T-cell (primary cell): ENCODE measurements around the gene MYOM1. TPM values are rescaled to one million over a fixed set of nuclear protein-coding genes. Genes with fewer than 3 reads are reported as not detected.

Experiments
- ATAC-seq, 4 experiments: fragments of 200-7000 bp in 3 of 4; fragments of 150-1000 bp in 1 of 4; cut with Tn5 transposase; replicated peaks in 1 of 4; 1 replicate in 3 of 4; 2 replicates in 1 of 4; pipeline ENCODE4 v1.10.0; 2021; ENCODE audit warnings: moderate library complexity in 3 of 4, mild to moderate bottlenecking in 2 of 4, moderate number of reproducible peaks in 1 of 4
- CTCF ChIA-PET, 2 donors: fragments of 300-600 bp; sonication (Branson Sonifier 250); formaldehyde crosslinking; loops; one replicate each; lab custom pipeline; 2022; ENCODE audit warnings: antibody characterized with exemption in 2 of 2; lab: Charles Lee
- POLR2A ChIA-PET, 2 donors: fragments of 300-600 bp; sonication (Branson Sonifier 250); formaldehyde crosslinking; loops; one replicate each; lab custom pipeline; 2022; ENCODE audit warnings: antibody characterized with exemption in 2 of 2; lab: Charles Lee
- DNase-seq, 35 experiments: peaks; one replicate each; pipeline versions ENCODE4 v3.0.0 to v3.0.0-alpha.2; 2013 to 2023
- H3K27ac ChIP-seq: one replicate; pipeline ENCODE4 v1.5.1; 2013; ENCODE audit warnings: low read length
- H3K27me3 ChIP-seq, 2 experiments: replicated peaks in 1 of 2; 1 replicate in 1 of 2; 2 replicates in 1 of 2; pipeline versions ENCODE4 v1.6.1 to v1.7.0; 2013; ENCODE audit warnings: low read length in 1 of 2, mixed read lengths in 1 of 2; ENCODE audit not compliant: control insufficient read depth in 2 of 2, insufficient read depth in 2 of 2; ENCODE audit errors: extremely low read depth in 1 of 2
- H3K36me3 ChIP-seq, 2 donors: 1 replicate in 1 of 2; 2 replicates in 1 of 2; pipeline versions ENCODE4 v1.6.1 to v1.7.0; 2013; ENCODE audit warnings: low read length in 1 of 2; ENCODE audit not compliant: control insufficient read depth in 2 of 2, insufficient read depth in 1 of 2; ENCODE audit errors: extremely low read depth in 1 of 2
- H3K4me1 ChIP-seq, 2 experiments: 1 replicate in 1 of 2; 2 replicates in 1 of 2; pipeline versions ENCODE4 v1.6.1 to v1.7.0; 2013; ENCODE audit warnings: low read length in 2 of 2, mixed read lengths in 1 of 2; ENCODE audit not compliant: insufficient read depth in 2 of 2, control insufficient read depth in 1 of 2; ENCODE audit errors: extremely low read depth in 1 of 2
- H3K4me3 ChIP-seq, 2 donors: 1 replicate in 1 of 2; 2 replicates in 1 of 2; pipeline versions ENCODE4 v1.5.1 to v1.7.0; 2013; ENCODE audit warnings: mild to moderate bottlenecking in 2 of 2, low read length in 1 of 2, moderate library complexity in 1 of 2; ENCODE audit not compliant: control insufficient read depth in 1 of 2; ENCODE audit errors: extremely low read depth in 1 of 2
- H3K9me3 ChIP-seq: 2 replicates; pipeline ENCODE4 v1.7.0; 2013
- H3K27ac Mint-ChIP-seq, 2 donors: one replicate each; pipeline ENCODE4 v1.8.0; 2020 to 2021; ENCODE audit warnings: mild to moderate bottlenecking in 2 of 2, mixed read lengths in 2 of 2
- H3K27me3 Mint-ChIP-seq, 2 donors: one replicate each; pipeline ENCODE4 v1.8.0; 2021 to 2022; ENCODE audit warnings: mixed read lengths in 2 of 2
- H3K36me3 Mint-ChIP-seq: one replicate; pipeline ENCODE4 v1.8.0; 2021; ENCODE audit warnings: mixed read lengths
- H3K4me1 Mint-ChIP-seq, 3 donors: one replicate each; pipeline ENCODE4 v1.8.0; 2020 to 2022; ENCODE audit warnings: mixed read lengths in 3 of 3, mild to moderate bottlenecking in 1 of 3
- H3K4me3 Mint-ChIP-seq, 3 donors: one replicate each; pipeline ENCODE4 v1.8.0; 2020 to 2022; ENCODE audit warnings: mild to moderate bottlenecking in 3 of 3, mixed read lengths in 3 of 3, moderate library complexity in 3 of 3
- H3K9me3 Mint-ChIP-seq, 3 donors: one replicate each; pipeline ENCODE4 v1.8.0; 2020 to 2022; ENCODE audit warnings: mixed read lengths in 3 of 3
- WGBS: methylation state at CpG from one replicate; pipeline ENCODE4 v1.1.5; 2013; ENCODE audit warnings: missing lambda C conversion rate; ENCODE audit not compliant: insufficient coverage; 5-methylcytosine and 5-hydroxymethylcytosine counted together
- total RNA-seq, 35 experiments: library from RNA in 6 of 35; stranded (reverse) in 6 of 35; fragments of 120-200 nt in 1 of 35; gene quantifications; one replicate each; pipeline versions ENCODE4 v1.2.1 to v1.2.4 and lab custom pipeline; 2013 to 2026

Gene MYOM1
- total RNA-seq, 5 donors from 2014 or later (not counting 1 experiment from before 2014, with no cell fraction given), result 0.98 to 7.0 (median 1.9) TPM

DNA sequence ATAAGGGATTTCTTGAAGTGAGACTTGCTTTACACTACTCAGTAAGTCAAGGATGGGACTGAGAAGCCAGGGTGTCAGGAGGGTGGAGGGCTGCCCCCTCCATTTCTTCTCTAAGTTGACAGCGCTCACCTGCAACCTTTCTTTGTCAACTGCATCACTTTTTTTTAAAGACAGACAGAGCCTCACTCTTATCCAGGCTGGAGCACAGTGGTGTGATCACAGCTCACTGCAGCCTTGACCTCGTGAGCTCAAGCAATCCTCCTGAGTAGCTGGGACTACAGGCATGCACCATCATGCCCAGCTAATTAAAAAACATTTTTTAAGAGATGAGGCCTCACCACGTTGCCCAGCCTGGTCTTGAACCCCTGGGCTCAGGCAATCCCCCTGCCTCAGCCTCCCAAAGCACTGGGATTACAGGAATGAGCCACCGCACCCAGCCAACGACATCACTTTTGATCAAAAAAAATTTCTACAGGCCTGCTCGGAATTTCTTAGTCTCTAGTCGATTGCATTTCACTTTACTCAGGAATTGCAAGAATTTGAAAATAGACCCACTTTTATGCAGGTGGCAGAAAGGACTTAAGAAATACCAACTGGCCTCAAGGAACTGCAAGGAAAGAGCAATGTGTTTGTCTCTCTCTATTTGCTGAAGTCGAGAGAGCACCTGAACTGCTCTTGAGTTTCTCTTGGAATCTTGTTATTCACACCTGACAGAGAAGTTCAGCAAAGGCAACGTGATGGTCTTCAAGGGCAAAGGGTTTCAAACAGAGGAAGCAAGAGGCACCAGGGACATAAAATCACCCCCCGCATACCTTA, 101.4 kb downstream of the MYOM1 start:
- Mint-ChIP-seq H3K4me3 (no peak overlapping the region), H3K27ac (no peak overlapping the region), H3K36me3 (peaks cover 10% of the 10 kb centered on the region), H3K27me3 (no peaks in the 10 kb centered on the region), H3K9me3 (no peaks in the 10 kb centered on the region), H3K4me1 (no peaks in the 10 kb centered on the region)
- ChIA-PET CTCF (interaction anchor here in 1 of 2 donors (2.2 kb wide), 1 partner anchor 56 kb away, joined by 8 read pairs; no protein-coding TSS in a partner anchor), POLR2A (no interaction called here)
- H3K27me3 ChIP-seq, result no peaks in the 10 kb centered on the region
- WGBS, result 82% methylated on average over 6 of the region's 10 CpGs
- no peak overlapping the region for H3K4me3 ChIP-seq
- no peaks in the 10 kb centered on the region for H3K36me3 ChIP-seq
- ATAC-seq (no peak), DNase-seq (no peak)
- H3K9me3 ChIP-seq, result no peaks in the 10 kb centered on the region
- no peaks in the 10 kb centered on the region for H3K4me1 ChIP-seq
- H3K27ac ChIP-seq, result no peak overlapping the region

DNA sequence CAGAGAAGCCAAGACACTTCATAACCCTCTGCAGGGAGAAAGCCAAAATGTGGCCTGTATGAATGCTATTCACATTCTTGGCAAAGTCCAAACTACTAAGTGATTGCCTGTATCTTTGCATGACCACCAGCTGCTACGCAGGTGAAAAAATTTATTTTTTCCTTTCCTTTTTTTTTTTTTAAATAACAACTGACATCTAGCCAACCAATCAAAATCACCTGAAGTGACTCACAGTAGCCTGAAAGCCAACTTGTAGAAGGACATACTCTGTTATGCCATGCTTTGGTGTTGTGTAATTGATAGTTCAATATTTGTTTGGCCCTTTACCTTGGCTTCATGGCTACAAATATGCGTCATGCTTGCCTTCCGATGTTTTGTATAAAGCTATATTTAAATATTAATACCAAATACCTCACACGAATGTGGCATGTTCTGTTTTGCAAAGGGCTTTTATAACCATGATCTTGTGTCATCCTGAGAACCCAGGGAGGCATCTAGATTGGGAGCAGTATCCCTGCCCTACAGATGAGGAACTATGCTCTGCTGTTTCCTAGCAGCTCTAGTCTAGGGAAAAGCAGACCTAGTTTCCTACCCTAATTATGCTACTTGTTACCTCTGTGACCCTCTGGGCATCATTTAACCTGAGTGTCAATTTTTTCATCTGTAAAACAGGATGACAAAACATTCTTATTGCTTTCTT, 102.1 kb downstream of the MYOM1 start:
- H3K27me3 Mint-ChIP-seq, result no peaks in the 10 kb centered on the region
- no peaks in the 10 kb centered on the region for H3K4me1 ChIP-seq
- ATAC-seq (no peak), DNase-seq (no peak)
- no peaks in the 10 kb centered on the region for H3K9me3 ChIP-seq
- ChIA-PET CTCF (interaction anchor here (0.6 to 2.2 kb wide), 3 partner anchors 10 to 55 kb away, joined by 3 to 8 read pairs (median 3); no protein-coding TSS in a partner anchor), POLR2A (interaction anchor here in 1 of 2 donors (0.6 kb wide), 1 partner anchor 86 kb away, joined by 3 read pairs; no protein-coding TSS in a partner anchor)
- H3K4me3 Mint-ChIP-seq, result no peak overlapping the region
- H3K36me3 Mint-ChIP-seq, result peaks cover 10% of the 10 kb centered on the region
- H3K36me3 ChIP-seq, result no peaks in the 10 kb centered on the region
- WGBS, result no CpG with 5 or more reads among the region's 4 CpGs
- no peak overlapping the region for H3K4me3 ChIP-seq
- no peak overlapping the region for H3K27ac Mint-ChIP-seq
- no peaks in the 10 kb centered on the region for H3K27me3 ChIP-seq
- H3K4me1 Mint-ChIP-seq, result no peaks in the 10 kb centered on the region
- H3K27ac ChIP-seq, result no peak overlapping the region
- no peaks in the 10 kb centered on the region for H3K9me3 Mint-ChIP-seq

- Mint-ChIP-seq H3K27me3 (no peaks in the 10 kb centered on the region), H3K4me1 (no peaks in the 10 kb centered on the region), H3K9me3 (no peaks in the 10 kb centered on the region), H3K27ac (no peak overlapping the region), H3K4me3 (no peak overlapping the region), H3K36me3 (peaks cover 10% of the 10 kb centered on the region)
- Histone ChIP-seq H3K9me3 (no peaks in the 10 kb centered on the region), H3K4me3 (no peak overlapping the region), H3K36me3 (no peaks in the 10 kb centered on the region), H3K4me1 (no peaks in the 10 kb centered on the region), H3K27me3 (no peaks in the 10 kb centered on the region), H3K27ac (no peak overlapping the region)
- WGBS, result 93% methylated on average over 2 of the region's 7 CpGs
- POLR2A ChIA-PET, result interaction anchor here in 1 of 2 donors (0.6 kb wide), 1 partner anchor 16 kb away, joined by 3 read pairs; no protein-coding TSS in a partner anchor
- ATAC-seq (no peak), DNase-seq (no peak)
- CTCF ChIA-PET, result interaction anchor here in 1 of 2 donors (0.6 kb wide), 1 partner anchor 567 kb away, joined by 3 read pairs; no protein-coding TSS in a partner anchor
Measured at GRCh38 chr18:3115447-3116030, 104.2 kb downstream of the MYOM1 start.

- ATAC-seq, result no peak
- Histone ChIP-seq H3K4me1 (no peaks in the 10 kb centered on the region), H3K27ac (no peak overlapping the region), H3K9me3 (no peaks in the 10 kb centered on the region), H3K4me3 (no peak overlapping the region), H3K36me3 (no peaks in the 10 kb centered on the region), H3K27me3 (no peaks in the 10 kb centered on the region)
- Mint-ChIP-seq H3K27me3 (no peaks in the 10 kb centered on the region), H3K9me3 (no peaks in the 10 kb centered on the region), H3K4me3 (no peak overlapping the region), H3K27ac (no peak overlapping the region), H3K36me3 (peaks cover 10% of the 10 kb centered on the region), H3K4me1 (no peaks in the 10 kb centered on the region)
- ChIA-PET CTCF (interaction anchor here in 1 of 2 donors (0.6 to 0.7 kb wide), 3 partner anchors 49 to 138 kb away, joined by 3 read pairs; no protein-coding TSS in a partner anchor), POLR2A (interaction anchor here in 1 of 2 donors (0.6 kb wide), 1 partner anchor 156 kb away, joined by 5 read pairs; no protein-coding TSS in a partner anchor)
- no peak for DNase-seq
- WGBS, result 80% methylated on average over 1 of the region's 3 CpGs
Measured at GRCh38 chr18:3114451-3114850, 105.3 kb downstream of the MYOM1 start.

GRCh38 chr18:3114026-3114425, 105.7 kb downstream of the MYOM1 start:
- CTCF ChIA-PET, result interaction anchor here in 1 of 2 donors (0.6 to 0.7 kb wide), 4 partner anchors 49 to 487 kb away, joined by 3 to 6 read pairs (median 3); no protein-coding TSS in a partner anchor
- Mint-ChIP-seq H3K9me3 (no peaks in the 10 kb centered on the region), H3K4me3 (no peak overlapping the region), H3K36me3 (peaks cover 8% of the 10 kb centered on the region), H3K27me3 (no peaks in the 10 kb centered on the region), H3K4me1 (no peaks in the 10 kb centered on the region), H3K27ac (no peak overlapping the region)
- Histone ChIP-seq H3K9me3 (no peaks in the 10 kb centered on the region), H3K27me3 (no peaks in the 10 kb centered on the region), H3K36me3 (no peaks in the 10 kb centered on the region), H3K4me1 (no peaks in the 10 kb centered on the region), H3K27ac (no peak overlapping the region), H3K4me3 (no peak overlapping the region)
- no peak for DNase-seq
- POLR2A ChIA-PET, result interaction anchor here in 1 of 2 donors (0.6 kb wide), 1 partner anchor 156 kb away, joined by 5 read pairs; no protein-coding TSS in a partner anchor
- no peak for ATAC-seq
- WGBS, result 92% methylated on average over 4 of the region's 8 CpGs
